SW480 (cell line): Measurements from ENCODE around the gene BNC2.

Source experiments
- DNase-seq: peaks from one replicate; pipeline ENCODE4 v3.0.0-alpha.2; 2016; ENCODE audit warnings: low spot score

Gene BNC2

GRCh38 chr9:16595227-16595626, 275.2 kb downstream of the BNC2 start:
- DNase-seq = no peak

- DNase-seq = no peak
Observed at GRCh38 chr9:16594787-16595186, 275.7 kb downstream of the BNC2 start.

GRCh38 chr9:16593746-16594145, 276.7 kb downstream of the BNC2 start:
- no peak for DNase-seq

GRCh38 chr9:16591092-16591491, 279.4 kb downstream of the BNC2 start:
- no peak for DNase-seq

GRCh38 chr9:16585591-16585990, 284.9 kb downstream of the BNC2 start:
- no peak for DNase-seq

- no peak for DNase-seq
Observed at GRCh38 chr9:16579872-16580432, 290.5 kb downstream of the BNC2 start.

GRCh38 chr9:16575986-16576245, 294.6 kb downstream of the BNC2 start:
- no peak for DNase-seq

GRCh38 chr9:16575142-16575985, 295.1 kb downstream of the BNC2 start:
- no peak for DNase-seq

- DNase-seq = no peak
Observed at GRCh38 chr9:16572005-16572734, 298.3 kb downstream of the BNC2 start.

- DNase-seq = no peak
Observed at GRCh38 chr9:16571127-16571802, 299.2 kb downstream of the BNC2 start.

GRCh38 chr9:16563446-16563845, 307.0 kb downstream of the BNC2 start:
- DNase-seq = no peak

GRCh38 chr9:16561121-16561520, 309.3 kb downstream of the BNC2 start:
- no peak for DNase-seq

GRCh38 chr9:16559418-16560188, 310.9 kb downstream of the BNC2 start:
- no peak for DNase-seq

GRCh38 chr9:16555802-16556201, 314.7 kb downstream of the BNC2 start:
- DNase-seq = no peak

- no peak for DNase-seq
Observed at GRCh38 chr9:16553869-16554540, 316.5 kb downstream of the BNC2 start.

- no peak for DNase-seq
Observed at GRCh38 chr9:16552252-16552651, 318.2 kb downstream of the BNC2 start.

- no peak for DNase-seq
Observed at GRCh38 chr9:16551692-16552091, 318.8 kb downstream of the BNC2 start.

GRCh38 chr9:16545639-16546038, 324.8 kb downstream of the BNC2 start:
- no peak for DNase-seq

GRCh38 chr9:16544842-16545241, 325.6 kb downstream of the BNC2 start:
- no peak for DNase-seq

GRCh38 chr9:16543686-16544085, 326.8 kb downstream of the BNC2 start:
- DNase-seq = no peak

GRCh38 chr9:16543225-16543624, 327.2 kb downstream of the BNC2 start:
- DNase-seq = no peak
